ENCODE data around the gene ZNF829. TPM values are rescaled to one million over a fixed set of nuclear protein-coding genes. Genes with fewer than 3 reads are reported as not detected.

ZNF829 gene
- total RNA-seq, 1 experiment from 2014 or later: not detected

DNA sequence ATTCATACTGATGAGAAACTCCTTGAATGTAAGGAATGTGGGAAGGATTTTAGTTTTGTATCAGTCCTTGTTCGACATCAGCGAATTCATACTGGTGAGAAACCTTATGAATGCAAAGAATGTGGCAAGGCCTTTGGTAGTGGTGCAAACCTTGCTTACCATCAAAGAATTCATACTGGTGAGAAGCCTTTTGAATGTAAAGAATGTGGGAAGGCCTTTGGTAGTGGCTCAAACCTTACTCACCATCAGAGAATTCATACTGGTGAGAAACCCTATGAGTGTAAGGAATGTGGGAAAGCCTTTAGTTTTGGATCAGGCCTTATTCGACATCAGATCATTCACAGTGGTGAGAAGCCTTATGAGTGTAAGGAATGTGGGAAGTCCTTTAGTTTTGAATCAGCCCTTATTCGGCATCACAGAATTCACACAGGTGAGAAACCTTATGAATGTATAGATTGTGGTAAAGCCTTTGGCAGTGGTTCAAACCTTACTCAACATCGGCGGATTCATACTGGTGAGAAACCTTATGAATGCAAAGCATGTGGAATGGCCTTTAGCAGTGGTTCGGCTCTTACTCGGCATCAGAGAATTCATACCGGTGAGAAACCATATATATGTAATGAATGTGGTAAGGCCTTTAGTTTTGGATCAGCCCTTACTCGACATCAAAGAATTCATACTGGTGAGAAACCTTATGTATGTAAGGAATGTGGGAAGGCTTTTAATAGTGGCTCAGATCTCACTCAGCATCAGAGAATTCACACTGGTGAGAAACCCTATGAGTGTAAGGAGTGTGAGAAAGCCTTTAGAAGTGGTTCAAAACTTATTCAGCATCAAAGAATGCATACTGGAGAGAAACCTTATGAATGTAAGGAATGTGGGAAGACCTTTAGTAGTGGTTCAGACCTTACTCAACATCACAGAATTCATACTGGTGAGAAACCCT lies 38.8 kb downstream of the ZNF829 start:
- no peak overlapping the region for H3K4me2 ChIP-seq (ENCODE audit: low read length)
- peaks cover 17% of the 10 kb centered on the region; the same call in 1 of the 2 replicates for H3K36me3 ChIP-seq (ENCODE audit: low read depth, low read length)
- no peaks in the 10 kb centered on the region for H3F3A ChIP-seq (ENCODE audit: low read length, unreplicated experiment)
- peaks cover 17% of the 10 kb centered on the region for H3K9me3 ChIP-seq (ENCODE audit: low read length)
- BruUV-seq (replicated peaks): no TSS peak
- no peak overlapping the region for H3K27ac ChIP-seq (ENCODE audit: low read length)
- no peak overlapping the region for H3K4me3 ChIP-seq (ENCODE audit: low read length)
- no peak for ATAC-seq
- ChIA-PET POLR2A (ENCODE audit: unreplicated experiment) (no interaction called here), CTCF (no interaction called here)
- no peaks in the 10 kb centered on the region for H3K4me1 ChIP-seq (ENCODE audit: insufficient read depth, low read length)
- no peaks in the 10 kb centered on the region for H3K79me2 ChIP-seq (ENCODE audit: low read length)
- TF ChIP-seq EZH2phosphoT487 (IDR thresholded peaks at IDR 0.05; ENCODE audit: borderline replicate concordance, low read length): no peak
- TF ChIP-seq CTCF (conservative IDR thresholded peaks at IDR 0.05; ENCODE audit: low read depth, low read length): no peak
- TF ChIP-seq EZH2 (IDR thresholded peaks at IDR 0.05; ENCODE audit: low read length, unreplicated experiment): no peak
- H3K9me2 ChIP-seq (replicated peaks; ENCODE audit: low read length): no peaks in the 10 kb centered on the region
- H4K20me1 ChIP-seq (ENCODE audit: low read length): no peaks in the 10 kb centered on the region
- intact Hi-C loops (cut with micrococcal nuclease): no loop called here
- H3K27me3 ChIP-seq (ENCODE audit: low read length): no peaks in the 10 kb centered on the region
- H2AFZ ChIP-seq (ENCODE audit: low read length): no peak overlapping the region
- DNase-seq: no peak
- H3K9ac ChIP-seq (ENCODE audit: low read length): no peak overlapping the region

- peak overlapping the region; percentile 84; the same call in 1 of the 2 replicates for H3K4me3 ChIP-seq (ENCODE audit: low read length)
Observed at GRCh38 chr19:36851898-36852297, 64.2 kb downstream of the ZNF829 start.

More at GRCh38 chr19:36851898-36852297, 64.2 kb downstream of the ZNF829 start:
- Histone ChIP-seq H3K27me3 (ENCODE audit: low read length) (no peaks in the 10 kb centered on the region), H3K79me2 (ENCODE audit: low read length) (no peaks in the 10 kb centered on the region), H2AFZ (ENCODE audit: low read length) (peak overlapping the region; percentile 93; the same call in 1 of the 2 replicates), H3F3A (ENCODE audit: low read length, unreplicated experiment) (no peaks in the 10 kb centered on the region), H3K9me3 (ENCODE audit: low read length) (0 out of 2 replicates have a peak, but pooled peaks cover 6% of the 10 kb centered on the region), H3K4me2 (ENCODE audit: low read length) (no peak overlapping the region), H3K9ac (ENCODE audit: low read length) (no peak overlapping the region), H3K36me3 (ENCODE audit: low read depth, low read length) (no peaks in the 10 kb centered on the region), H3K27ac (ENCODE audit: low read length) (no peak overlapping the region), H3K9me2 (replicated peaks; ENCODE audit: low read length) (no peaks in the 10 kb centered on the region), H4K20me1 (ENCODE audit: low read length) (no peaks in the 10 kb centered on the region), H3K4me1 (ENCODE audit: insufficient read depth, low read length) (no peaks in the 10 kb centered on the region)
- no TSS peak for BruUV-seq (replicated peaks)
- DNase-seq (no peak), ATAC-seq (no peak)
- ChIA-PET CTCF (no interaction called here), POLR2A (ENCODE audit: unreplicated experiment) (no interaction called here)
- TF ChIP-seq CTCF (conservative IDR thresholded peaks at IDR 0.05; ENCODE audit: low read depth, low read length) (no peak), EZH2 (IDR thresholded peaks at IDR 0.05; ENCODE audit: low read length, unreplicated experiment) (no peak), EZH2phosphoT487 (IDR thresholded peaks at IDR 0.05; ENCODE audit: borderline replicate concordance, low read length) (no peak)
- intact Hi-C loops (cut with micrococcal nuclease): no loop called here
